KOPT-K1 (cell line): ENCODE measurements around the gene SLC66A2.
"Not testable (repeated sequence)": the region's sequence is repeated elsewhere in the genome, so short reads cannot be mapped to it uniquely, and the experiment has no call there.

Experiments
- H3K27ac ChIP-seq: fragments of 200-600 bp; sonication (generic); 2 replicates; pipeline ENCODE4 v1.5.1; 2016; ENCODE audit warnings: antibody characterized with exemption, mild to moderate bottlenecking, low read depth, low read length; ENCODE audit not compliant: poor library complexity, severe bottlenecking
- H3K36me3 ChIP-seq: fragments of 200-600 bp; sonication (generic); 2 replicates; pipeline ENCODE4 v1.5.1; 2017; ENCODE audit warnings: antibody characterized with exemption, mild to moderate bottlenecking, low read length, moderate library complexity; ENCODE audit not compliant: insufficient read depth
- H3K9me3 ChIP-seq: fragments of 200-600 bp; sonication (generic); 2 replicates; pipeline ENCODE4 v1.5.1; 2017; ENCODE audit warnings: antibody characterized with exemption, low read length, mild to moderate bottlenecking; ENCODE audit not compliant: insufficient read depth, poor library complexity, severe bottlenecking

Gene SLC66A2

GRCh38 chr18:79962311-79962710, 10.9 kb upstream of the SLC66A2 start:
- Histone ChIP-seq H3K27ac (no peak overlapping the region), H3K9me3 (no peaks in the 10 kb centered on the region), H3K36me3 (0 out of 2 replicates have a peak, but pooled peaks cover 2% of the 10 kb centered on the region)

GRCh38 chr18:79961527-79962291, 10.3 kb upstream of the SLC66A2 start:
- H3K36me3 ChIP-seq, result no peaks in the 10 kb centered on the region
- H3K9me3 ChIP-seq, result no peaks in the 10 kb centered on the region
- no peak overlapping the region for H3K27ac ChIP-seq

- no peaks in the 10 kb centered on the region for H3K9me3 ChIP-seq
- no peak overlapping the region for H3K27ac ChIP-seq
- no peaks in the 10 kb centered on the region for H3K36me3 ChIP-seq
These were observed 9.6 kb upstream of the SLC66A2 start for GRCh38 chr18:79960921-79961526.

GRCh38 chr18:79960161-79960801, 8.8 kb upstream of the SLC66A2 start:
- H3K9me3 ChIP-seq, H3K36me3 ChIP-seq: not testable (repeated sequence)
- H3K27ac ChIP-seq, result peak overlapping the region; percentile 52

GRCh38 chr18:79958981-79959380, 7.5 kb upstream of the SLC66A2 start:
- Histone ChIP-seq H3K36me3 (no peaks in the 10 kb centered on the region), H3K9me3 (no peaks in the 10 kb centered on the region), H3K27ac (no peak overlapping the region)

- H3K36me3 ChIP-seq, result no peaks in the 10 kb centered on the region
- H3K9me3 ChIP-seq, result no peaks in the 10 kb centered on the region
- H3K27ac ChIP-seq, result no peak overlapping the region
These were observed 4.8 kb upstream of the SLC66A2 start for GRCh38 chr18:79956276-79956675.

- Histone ChIP-seq H3K9me3 (no peaks in the 10 kb centered on the region), H3K36me3 (no peaks in the 10 kb centered on the region), H3K27ac (no peak overlapping the region)
These were observed 4.0 kb upstream of the SLC66A2 start for GRCh38 chr18:79955302-79956075.

GRCh38 chr18:79954791-79955190, 3.3 kb upstream of the SLC66A2 start:
- no peaks in the 10 kb centered on the region for H3K36me3 ChIP-seq
- no peaks in the 10 kb centered on the region for H3K9me3 ChIP-seq
- no peak overlapping the region for H3K27ac ChIP-seq

- Histone ChIP-seq H3K9me3 (no peaks in the 10 kb centered on the region), H3K27ac (no peak overlapping the region), H3K36me3 (no peaks in the 10 kb centered on the region)
These were observed 2.7 kb upstream of the SLC66A2 start for GRCh38 chr18:79953971-79954651.

- Histone ChIP-seq H3K9me3 (no peaks in the 10 kb centered on the region), H3K27ac (no peak overlapping the region), H3K36me3 (no peaks in the 10 kb centered on the region)
These were observed 1.6 kb upstream of the SLC66A2 start for GRCh38 chr18:79952996-79953559.

GRCh38 chr18:79952456-79952995, 1.1 kb upstream of the SLC66A2 start:
- Histone ChIP-seq H3K36me3 (no peaks in the 10 kb centered on the region), H3K27ac (no peak overlapping the region), H3K9me3 (no peaks in the 10 kb centered on the region)

GRCh38 chr18:79950515-79951341, 725 bp downstream of the SLC66A2 start:
- Histone ChIP-seq H3K9me3 (no peaks in the 10 kb centered on the region), H3K36me3 (no peaks in the 10 kb centered on the region; the same call in 1 of the 2 replicates), H3K27ac (peak overlapping the region; percentile 53)

GRCh38 chr18:79949697-79950487, 1.6 kb downstream of the SLC66A2 start:
- Histone ChIP-seq H3K36me3 (no peaks in the 10 kb centered on the region; the same call in 1 of the 2 replicates), H3K9me3 (no peaks in the 10 kb centered on the region), H3K27ac (peak overlapping the region; percentile 53)
